BLaER1 (cell line): Measurements from ENCODE around the gene SH3BGRL2.
"Not testable (repeated sequence)": the region's sequence is repeated elsewhere in the genome, so short reads cannot be mapped to it uniquely, and the experiment has no call there.

ENCODE experiments used
- H3K27ac ChIP-seq: shearing (Covaris generic); formaldehyde crosslinking; 2 replicates; pipeline ENCODE4 v1.8.1; 2022
- H3K27me3 ChIP-seq: shearing (Covaris generic); formaldehyde crosslinking; 2 replicates; pipeline ENCODE4 v1.8.1; 2022
- H3K36me3 ChIP-seq: shearing (Covaris generic); formaldehyde crosslinking; 2 replicates; pipeline ENCODE4 v1.8.1; 2022
- H3K4me1 ChIP-seq: shearing (Covaris generic); formaldehyde crosslinking; 2 replicates; pipeline ENCODE4 v1.8.1; 2022
- H3K4me2 ChIP-seq: shearing (Covaris generic); formaldehyde crosslinking; 2 replicates; pipeline ENCODE4 v1.8.1; 2022
- H3K4me3 ChIP-seq: shearing (Covaris generic); formaldehyde crosslinking; 2 replicates; pipeline ENCODE4 v1.8.1; 2022
- H3K9ac ChIP-seq: shearing (Covaris generic); formaldehyde crosslinking; 2 replicates; pipeline ENCODE4 v1.8.1; 2022
- H3K9me3 ChIP-seq: shearing (Covaris generic); formaldehyde crosslinking; 2 replicates; pipeline ENCODE4 v1.8.1; 2022
- H4K20me1 ChIP-seq: shearing (Covaris generic); formaldehyde crosslinking; 2 replicates; pipeline ENCODE4 v1.8.1; 2022
- Cebpa-rat ChIP-seq: shearing (Covaris generic); IDR thresholded peaks from 2 replicates; pipeline ENCODE4 v1.8.1; 2022

The SH3BGRL2 gene

DNA sequence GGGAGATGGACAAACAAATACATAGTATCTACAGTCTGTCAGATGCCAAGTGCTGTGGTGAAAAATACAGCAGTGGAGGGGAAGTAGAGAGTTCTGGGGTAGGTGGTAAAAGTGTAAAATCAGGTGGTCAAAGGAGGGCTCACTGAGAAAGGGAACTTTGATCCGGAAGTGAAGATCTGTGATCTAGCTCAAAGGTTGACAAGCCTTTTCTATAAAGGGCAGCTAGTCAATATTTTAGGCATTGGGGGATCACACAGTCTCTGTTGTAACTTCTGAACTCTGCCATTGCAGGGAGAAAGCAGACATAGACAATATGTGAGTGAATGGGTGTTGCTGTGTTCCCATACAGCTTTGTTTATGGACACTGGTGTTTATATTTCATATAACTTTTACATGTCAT, 38.6 kb downstream of the SH3BGRL2 start:
- H3K36me3 ChIP-seq: no peaks in the 10 kb centered on the region
- no peak overlapping the region for H3K9ac ChIP-seq
- H3K4me1 ChIP-seq: no peaks in the 10 kb centered on the region
- H3K27ac ChIP-seq: no peak overlapping the region
- H3K4me2 ChIP-seq: no peak overlapping the region
- H3K27me3 ChIP-seq: no peaks in the 10 kb centered on the region
- no peak for TF ChIP-seq Cebpa-rat
- no peak overlapping the region for H3K4me3 ChIP-seq
- H3K9me3 ChIP-seq: no peaks in the 10 kb centered on the region
- no peaks in the 10 kb centered on the region for H4K20me1 ChIP-seq

DNA sequence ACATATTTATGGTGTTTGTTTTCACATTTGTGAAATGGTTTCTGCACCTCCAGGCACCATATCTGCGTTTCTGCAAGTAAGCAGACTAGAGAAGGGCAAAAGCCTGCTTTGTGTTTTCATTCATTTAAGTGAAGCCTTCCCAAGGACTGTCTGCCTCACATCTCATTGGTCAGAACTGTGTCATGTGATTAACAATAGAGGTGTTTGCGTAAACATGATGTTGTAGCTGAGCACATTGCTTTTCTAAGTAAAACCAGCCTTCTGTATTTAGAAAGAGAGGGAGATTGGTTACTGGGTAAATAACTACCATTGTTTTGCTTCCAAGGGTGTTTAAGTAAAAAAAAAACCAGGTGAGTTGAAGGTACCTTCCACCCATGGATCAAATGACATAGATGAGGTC, 39.7 kb downstream of the SH3BGRL2 start:
- Histone ChIP-seq H3K4me1 (no peaks in the 10 kb centered on the region), H3K9me3 (no peaks in the 10 kb centered on the region), H3K4me2 (no peak overlapping the region), H3K9ac (no peak overlapping the region), H3K4me3 (no peak overlapping the region), H3K36me3 (no peaks in the 10 kb centered on the region), H3K27ac (no peak overlapping the region), H4K20me1 (no peaks in the 10 kb centered on the region), H3K27me3 (no peaks in the 10 kb centered on the region)
- TF ChIP-seq Cebpa-rat: no peak

DNA sequence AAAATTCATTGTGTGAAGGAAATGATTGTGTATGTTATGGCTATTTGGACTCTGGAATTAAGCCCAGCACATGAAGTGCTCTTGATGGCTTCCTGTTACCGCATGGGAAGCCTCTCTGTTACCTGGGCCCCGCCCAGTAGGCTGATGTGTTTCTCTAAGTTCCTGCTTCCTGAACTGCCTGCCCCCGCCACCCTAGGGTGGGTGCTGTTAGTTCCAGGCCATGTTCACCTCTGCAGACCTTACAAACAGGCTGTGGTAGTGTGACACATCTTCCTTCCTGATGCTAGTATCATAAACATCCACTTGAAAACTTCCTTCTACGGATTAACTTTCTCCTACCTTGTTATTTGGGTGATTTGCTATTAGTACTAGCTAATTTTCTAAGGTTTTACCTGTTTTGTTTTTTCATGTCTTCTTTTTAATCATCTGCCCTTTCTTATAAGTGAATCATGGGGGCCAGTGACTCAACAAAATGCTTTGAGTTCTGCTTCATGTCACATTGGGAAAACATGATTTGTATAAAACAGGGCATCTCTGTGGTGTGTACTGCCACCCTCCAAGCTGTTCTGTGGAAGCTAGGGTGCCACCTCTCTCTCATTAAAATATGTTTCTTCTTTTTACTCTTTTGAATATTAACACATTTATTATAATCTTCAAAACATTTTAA, 40.6 kb downstream of the SH3BGRL2 start:
- Histone ChIP-seq H3K4me1 (no peaks in the 10 kb centered on the region), H4K20me1 (no peaks in the 10 kb centered on the region), H3K9me3 (no peaks in the 10 kb centered on the region), H3K4me3 (no peak overlapping the region), H3K36me3 (no peaks in the 10 kb centered on the region), H3K4me2 (no peak overlapping the region), H3K27me3 (no peaks in the 10 kb centered on the region), H3K27ac (no peak overlapping the region), H3K9ac (no peak overlapping the region)
- no peak for TF ChIP-seq Cebpa-rat

DNA sequence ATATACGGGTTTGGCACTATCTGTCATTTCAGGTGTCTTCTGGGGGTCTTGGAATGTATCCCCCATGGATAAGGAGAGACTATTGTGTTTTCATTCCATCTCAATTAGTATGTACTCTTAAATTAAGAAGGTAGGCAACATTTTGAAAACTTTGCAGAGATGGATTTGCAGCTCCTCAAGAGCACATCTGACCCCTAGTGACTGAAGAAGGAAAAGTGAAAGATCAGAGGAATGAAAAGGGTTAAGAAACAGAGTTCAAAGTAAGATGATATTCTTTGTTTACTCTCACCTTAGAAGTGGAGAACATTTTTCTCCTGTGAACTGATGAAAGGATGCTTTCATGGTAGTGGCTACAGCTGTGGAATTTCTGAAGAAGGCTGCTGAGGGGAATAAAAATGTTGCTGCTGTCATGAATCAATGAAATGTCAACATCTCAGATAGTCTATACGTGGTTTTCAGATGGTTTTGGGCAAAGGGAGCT, 41.5 kb downstream of the SH3BGRL2 start:
- no peaks in the 10 kb centered on the region for H4K20me1 ChIP-seq
- H3K9ac ChIP-seq: no peak overlapping the region
- no peaks in the 10 kb centered on the region for H3K27me3 ChIP-seq
- H3K9me3 ChIP-seq: no peaks in the 10 kb centered on the region
- TF ChIP-seq Cebpa-rat: no peak
- no peak overlapping the region for H3K27ac ChIP-seq
- H3K4me3 ChIP-seq: no peak overlapping the region
- H3K4me2 ChIP-seq: no peak overlapping the region
- H3K36me3 ChIP-seq: no peaks in the 10 kb centered on the region
- H3K4me1 ChIP-seq: no peaks in the 10 kb centered on the region

DNA sequence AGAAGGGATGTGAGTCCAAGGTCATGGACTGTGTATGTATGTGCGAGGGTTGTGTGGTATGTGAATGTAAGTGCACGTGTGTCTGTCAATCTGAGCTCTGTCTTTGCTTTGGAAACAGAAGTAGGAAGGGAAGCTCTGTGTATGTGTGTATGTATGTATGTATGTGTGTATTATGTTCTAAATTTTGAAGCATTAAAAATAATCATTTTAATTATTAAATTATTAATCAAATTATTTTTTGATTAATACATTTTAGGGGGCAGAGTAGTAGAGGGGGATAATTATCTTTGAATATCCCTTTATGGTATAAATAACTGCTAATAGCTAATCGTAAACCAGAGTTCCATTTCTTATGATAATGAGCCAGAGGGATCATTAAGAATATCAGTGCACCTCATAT, 42.8 kb downstream of the SH3BGRL2 start:
- no peaks in the 10 kb centered on the region for H3K36me3 ChIP-seq
- no peak overlapping the region for H3K9ac ChIP-seq
- H3K27me3 ChIP-seq: no peaks in the 10 kb centered on the region

DNA sequence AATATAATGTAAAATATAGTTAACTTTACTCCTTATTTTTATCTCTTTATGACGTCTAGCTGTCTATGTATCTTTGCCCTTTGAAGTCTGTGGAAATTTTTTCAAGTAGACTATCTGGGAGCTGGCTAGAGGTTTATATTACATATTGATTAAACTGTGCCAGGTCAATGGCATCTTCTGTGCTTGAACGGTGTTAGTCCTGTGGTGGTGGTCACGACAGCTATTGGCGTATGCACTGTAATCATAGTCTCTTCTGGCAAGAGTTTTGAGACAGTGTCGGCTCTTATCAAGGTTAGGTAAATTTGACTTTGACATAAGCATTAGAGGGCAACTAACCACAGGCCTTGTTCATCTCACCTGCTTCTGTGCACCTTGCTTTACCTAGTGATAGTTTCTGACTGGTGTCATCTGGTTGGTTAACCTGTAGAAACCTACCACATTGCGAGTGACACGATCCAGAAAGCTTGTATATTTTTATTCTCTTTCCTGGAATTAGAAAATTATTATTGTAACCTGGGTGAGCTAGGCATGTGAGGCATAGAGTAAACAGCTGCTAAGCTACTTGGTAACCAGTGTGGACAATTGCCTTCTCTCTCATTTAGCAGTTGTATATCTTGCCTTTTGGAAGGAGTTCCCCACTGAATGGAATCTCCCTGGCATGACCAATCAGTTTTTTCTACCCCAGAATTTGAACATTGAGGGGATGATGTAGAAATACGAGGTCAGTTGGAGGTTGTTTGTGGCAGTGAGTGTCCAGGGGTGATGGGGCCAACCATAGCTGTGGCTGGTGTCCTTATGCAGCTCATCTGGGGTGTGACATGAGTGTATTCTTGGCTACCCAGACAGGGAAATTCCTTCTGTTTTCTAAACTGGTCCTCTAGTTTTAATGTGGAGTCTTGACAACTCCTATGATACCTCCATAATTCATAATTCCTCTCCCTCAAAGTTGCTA, 45.9 kb downstream of the SH3BGRL2 start:
- Histone ChIP-seq H3K9me3 (no peaks in the 10 kb centered on the region), H3K4me3 (no peak overlapping the region), H3K36me3 (no peaks in the 10 kb centered on the region), H3K27ac (no peak overlapping the region), H3K4me1 (no peaks in the 10 kb centered on the region), H3K9ac (no peak overlapping the region), H4K20me1 (no peaks in the 10 kb centered on the region), H3K4me2 (no peak overlapping the region), H3K27me3 (no peaks in the 10 kb centered on the region)
- no peak for TF ChIP-seq Cebpa-rat

More for the DNA sequence above, 42.8 kb downstream of the SH3BGRL2 start:
- no peaks in the 10 kb centered on the region for H4K20me1 ChIP-seq
- no peak overlapping the region for H3K4me2 ChIP-seq
- no peaks in the 10 kb centered on the region for H3K4me1 ChIP-seq
- TF ChIP-seq Cebpa-rat: no peak
- H3K27ac ChIP-seq: no peak overlapping the region
- no peaks in the 10 kb centered on the region for H3K9me3 ChIP-seq
- no peak overlapping the region for H3K4me3 ChIP-seq

DNA sequence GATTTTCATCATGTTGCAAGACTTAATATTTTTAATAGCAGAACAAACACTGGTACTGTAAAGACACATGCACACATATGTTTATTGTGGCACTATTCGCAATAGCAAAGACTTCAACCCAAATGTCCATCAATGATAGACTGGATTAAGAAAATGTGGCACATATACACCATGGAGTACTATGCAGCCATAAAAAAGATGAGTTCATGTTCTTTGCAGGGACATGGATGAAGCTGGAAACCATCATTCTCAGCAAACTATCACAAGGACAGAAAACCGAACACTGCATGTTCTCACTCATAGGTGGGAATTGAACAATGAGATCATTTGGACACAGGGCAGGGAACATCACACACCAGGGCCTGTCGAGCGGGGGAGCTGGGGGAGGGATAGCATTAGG, 51.6 kb downstream of the SH3BGRL2 start:
- not testable (repeated sequence) for H3K9me3 ChIP-seq, H3K27me3 ChIP-seq, H3K36me3 ChIP-seq, H3K9ac ChIP-seq, H3K4me2 ChIP-seq, H3K4me3 ChIP-seq, H3K27ac ChIP-seq, H3K4me1 ChIP-seq, H4K20me1 ChIP-seq

DNA sequence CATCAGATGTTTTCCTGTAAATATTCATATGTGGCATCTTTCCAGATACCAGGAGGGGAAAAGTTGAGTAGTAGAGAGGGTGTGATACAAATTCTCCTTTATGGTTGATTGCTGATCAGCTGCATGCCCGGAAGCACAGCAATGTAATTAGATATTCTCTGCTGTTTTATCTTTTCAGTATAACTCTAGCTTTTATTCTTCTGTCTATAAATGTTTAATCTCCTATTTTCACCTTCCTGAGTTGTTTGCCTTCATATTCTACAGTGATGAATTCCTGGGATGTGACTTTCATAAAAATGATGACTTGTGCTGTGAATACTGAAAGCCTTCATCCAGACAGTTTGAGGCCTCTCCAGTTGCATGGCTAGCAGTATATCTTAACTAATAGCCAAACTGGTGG, 53.7 kb downstream of the SH3BGRL2 start:
- TF ChIP-seq Cebpa-rat: no peak
- H3K4me1 ChIP-seq: no peaks in the 10 kb centered on the region
- no peaks in the 10 kb centered on the region for H4K20me1 ChIP-seq
- H3K9me3 ChIP-seq: no peaks in the 10 kb centered on the region
- H3K27ac ChIP-seq: no peak overlapping the region
- no peak overlapping the region for H3K4me3 ChIP-seq
- H3K27me3 ChIP-seq: no peaks in the 10 kb centered on the region
- no peak overlapping the region for H3K9ac ChIP-seq
- no peak overlapping the region for H3K4me2 ChIP-seq
- no peaks in the 10 kb centered on the region for H3K36me3 ChIP-seq

DNA sequence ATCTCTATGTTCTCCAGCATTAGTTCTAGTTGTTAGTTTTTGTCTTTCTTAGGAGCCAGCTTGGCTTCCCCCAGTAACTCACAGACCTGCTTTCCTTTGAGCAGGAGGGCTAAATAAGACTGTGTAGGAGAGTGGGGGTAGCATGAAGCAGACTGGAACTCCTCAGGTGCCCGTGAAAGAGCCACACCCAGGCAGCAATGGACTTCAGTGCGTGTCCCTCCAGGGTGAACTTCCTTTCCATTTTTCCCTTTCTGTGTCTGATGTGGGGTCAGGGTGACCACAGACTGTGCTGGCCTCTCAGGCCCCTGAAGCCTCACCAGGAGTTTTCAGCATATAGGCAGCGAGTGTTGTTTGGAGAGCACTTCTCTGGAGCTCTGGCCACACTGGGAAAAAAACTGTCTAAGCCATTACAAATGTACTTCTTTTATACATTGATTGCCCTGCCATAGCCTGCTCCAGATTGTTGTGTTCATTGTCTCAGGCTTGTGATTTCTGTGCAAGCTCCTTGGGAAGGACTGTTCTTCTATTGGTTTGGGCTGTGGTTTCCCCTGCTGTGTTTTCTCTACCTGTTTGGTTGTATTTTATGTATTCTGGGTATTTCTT, 55.7 kb downstream of the SH3BGRL2 start:
- Histone ChIP-seq H3K27ac (no peak overlapping the region), H3K9ac (no peak overlapping the region), H3K4me1 (no peaks in the 10 kb centered on the region), H3K36me3 (no peaks in the 10 kb centered on the region), H3K4me2 (no peak overlapping the region), H4K20me1 (no peaks in the 10 kb centered on the region), H3K4me3 (no peak overlapping the region), H3K9me3 (no peaks in the 10 kb centered on the region), H3K27me3 (no peaks in the 10 kb centered on the region)
- TF ChIP-seq Cebpa-rat: no peak

DNA sequence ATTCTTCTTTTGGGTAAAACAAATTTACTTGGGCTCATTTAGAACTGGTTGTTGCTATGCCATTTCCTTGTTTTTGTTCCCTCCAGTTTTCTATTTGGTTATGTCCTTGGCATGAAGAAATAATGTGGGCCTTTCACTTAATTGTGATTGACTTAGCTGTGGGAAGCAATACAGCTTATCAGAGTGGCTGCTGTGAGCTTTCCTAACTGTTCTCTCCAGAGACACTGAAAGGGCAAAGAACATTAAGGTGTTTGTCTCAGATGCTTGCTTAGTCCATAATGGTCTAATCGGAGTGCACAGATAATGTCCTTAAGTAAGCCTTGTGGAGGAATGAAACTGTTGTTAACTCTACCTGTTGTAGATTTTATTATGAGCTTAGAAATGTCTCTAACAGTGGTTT, 56.6 kb downstream of the SH3BGRL2 start:
- Histone ChIP-seq H3K4me1 (no peaks in the 10 kb centered on the region), H3K9me3 (no peaks in the 10 kb centered on the region), H3K9ac (no peak overlapping the region), H3K27me3 (no peaks in the 10 kb centered on the region), H3K4me3 (no peak overlapping the region), H3K27ac (no peak overlapping the region), H4K20me1 (no peaks in the 10 kb centered on the region), H3K36me3 (no peaks in the 10 kb centered on the region), H3K4me2 (no peak overlapping the region)
- TF ChIP-seq Cebpa-rat: no peak
